ENCODE results near the gene CIAO1. TPM values are rescaled to one million over a fixed set of nuclear protein-coding genes. Genes with fewer than 3 reads are reported as not detected.

CIAO1 gene
- total RNA-seq, 1 experiment from 2014 or later = 82.8 TPM

DNA sequence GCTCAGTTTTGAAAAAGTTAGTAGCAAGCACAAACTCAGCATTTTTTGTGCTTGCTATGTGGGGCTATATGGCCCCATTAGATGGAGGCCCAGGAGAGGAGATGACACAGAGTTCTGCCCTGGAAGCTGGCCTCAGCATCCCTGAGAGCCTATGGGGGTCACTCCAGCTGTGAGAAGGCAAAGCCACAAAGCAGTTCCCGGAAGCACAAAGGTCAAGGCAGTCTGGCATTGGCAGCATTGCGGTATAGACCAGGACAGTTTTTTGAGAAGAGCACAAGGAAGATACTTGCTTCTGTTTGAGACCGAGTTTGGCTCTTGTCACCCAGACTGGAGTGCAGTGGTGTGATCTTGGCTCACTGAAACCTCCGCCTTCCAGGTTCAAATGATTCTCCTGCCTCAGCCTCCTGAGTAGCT lies 51.6 kb downstream of the CIAO1 start (continued):
- TF ChIP-seq, protein P1, sequence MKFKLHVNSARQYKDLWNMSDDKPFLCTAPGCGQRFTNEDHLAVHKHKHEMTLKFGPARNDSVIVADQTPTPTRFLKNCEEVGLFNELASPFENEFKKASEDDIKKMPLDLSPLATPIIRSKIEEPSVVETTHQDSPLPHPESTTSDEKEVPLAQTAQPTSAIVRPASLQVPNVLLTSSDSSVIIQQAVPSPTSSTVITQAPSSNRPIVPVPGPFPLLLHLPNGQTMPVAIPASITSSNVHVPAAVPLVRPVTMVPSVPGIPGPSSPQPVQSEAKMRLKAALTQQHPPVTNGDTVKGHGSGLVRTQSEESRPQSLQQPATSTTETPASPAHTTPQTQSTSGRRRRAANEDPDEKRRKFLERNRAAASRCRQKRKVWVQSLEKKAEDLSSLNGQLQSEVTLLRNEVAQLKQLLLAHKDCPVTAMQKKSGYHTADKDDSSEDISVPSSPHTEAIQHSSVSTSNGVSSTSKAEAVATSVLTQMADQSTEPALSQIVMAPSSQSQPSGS (CRISPR knock-in tag; IDR thresholded peaks at IDR 0.05; ENCODE audit: borderline replicate concordance, low read depth) = no peak
- TF ChIP-seq CREM (CRISPR knock-in tag; IDR thresholded peaks at IDR 0.05) (no peak), ETV6 (CRISPR knock-in tag; IDR thresholded peaks at IDR 0.05) (no peak), ZNF416 (CRISPR knock-in tag; IDR thresholded peaks at IDR 0.05) (no peak), ZNF138 (CRISPR knock-in tag; conservative IDR thresholded peaks at IDR 0.05) (no peak), JAZF1 (CRISPR knock-in tag; IDR thresholded peaks at IDR 0.05) (no peak)
- TF ChIP-seq, protein P2, sequence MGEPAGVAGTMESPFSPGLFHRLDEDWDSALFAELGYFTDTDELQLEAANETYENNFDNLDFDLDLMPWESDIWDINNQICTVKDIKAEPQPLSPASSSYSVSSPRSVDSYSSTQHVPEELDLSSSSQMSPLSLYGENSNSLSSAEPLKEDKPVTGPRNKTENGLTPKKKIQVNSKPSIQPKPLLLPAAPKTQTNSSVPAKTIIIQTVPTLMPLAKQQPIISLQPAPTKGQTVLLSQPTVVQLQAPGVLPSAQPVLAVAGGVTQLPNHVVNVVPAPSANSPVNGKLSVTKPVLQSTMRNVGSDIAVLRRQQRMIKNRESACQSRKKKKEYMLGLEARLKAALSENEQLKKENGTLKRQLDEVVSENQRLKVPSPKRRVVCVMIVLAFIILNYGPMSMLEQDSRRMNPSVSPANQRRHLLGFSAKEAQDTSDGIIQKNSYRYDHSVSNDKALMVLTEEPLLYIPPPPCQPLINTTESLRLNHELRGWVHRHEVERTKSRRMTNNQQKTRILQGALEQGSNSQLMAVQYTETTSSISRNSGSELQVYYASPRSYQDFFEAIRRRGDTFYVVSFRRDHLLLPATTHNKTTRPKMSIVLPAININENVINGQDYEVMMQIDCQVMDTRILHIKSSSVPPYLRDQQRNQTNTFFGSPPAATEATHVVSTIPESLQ (CRISPR knock-in tag; IDR thresholded peaks at IDR 0.05) = no peak
- TF ChIP-seq, protein P3, sequence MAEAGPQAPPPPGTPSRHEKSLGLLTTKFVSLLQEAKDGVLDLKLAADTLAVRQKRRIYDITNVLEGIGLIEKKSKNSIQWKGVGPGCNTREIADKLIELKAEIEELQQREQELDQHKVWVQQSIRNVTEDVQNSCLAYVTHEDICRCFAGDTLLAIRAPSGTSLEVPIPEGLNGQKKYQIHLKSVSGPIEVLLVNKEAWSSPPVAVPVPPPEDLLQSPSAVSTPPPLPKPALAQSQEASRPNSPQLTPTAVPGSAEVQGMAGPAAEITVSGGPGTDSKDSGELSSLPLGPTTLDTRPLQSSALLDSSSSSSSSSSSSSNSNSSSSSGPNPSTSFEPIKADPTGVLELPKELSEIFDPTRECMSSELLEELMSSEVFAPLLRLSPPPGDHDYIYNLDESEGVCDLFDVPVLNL (CRISPR knock-in tag; IDR thresholded peaks at IDR 0.05; ENCODE audit: borderline replicate concordance, low read depth) = no peak

DNA sequence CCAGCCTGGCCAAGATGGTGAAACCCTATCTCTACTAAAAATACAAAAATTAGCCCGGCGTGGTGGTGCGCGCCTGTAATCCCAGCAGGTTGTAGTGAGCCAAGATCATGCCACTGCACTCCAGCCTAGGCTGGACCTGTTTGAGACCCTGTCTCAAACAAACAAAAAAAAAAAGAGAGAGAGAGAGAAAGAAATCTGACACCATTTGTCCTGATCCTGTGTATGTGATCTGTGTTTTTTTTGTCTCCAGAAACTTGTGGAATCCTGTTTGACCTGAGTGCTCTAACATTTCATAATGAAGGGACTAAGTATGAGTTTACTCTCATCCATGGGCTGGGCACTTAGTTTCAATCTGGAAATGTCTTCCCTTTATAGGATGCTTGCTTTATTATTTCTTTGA lies 52.7 kb downstream of the CIAO1 start:
- no peak for TF ChIP-seq EMX1 (CRISPR knock-in tag; IDR thresholded peaks at IDR 0.05)
- no peak for TF ChIP-seq ZNF121 (CRISPR knock-in tag; IDR thresholded peaks at IDR 0.05)
- TF ChIP-seq, protein P4, sequence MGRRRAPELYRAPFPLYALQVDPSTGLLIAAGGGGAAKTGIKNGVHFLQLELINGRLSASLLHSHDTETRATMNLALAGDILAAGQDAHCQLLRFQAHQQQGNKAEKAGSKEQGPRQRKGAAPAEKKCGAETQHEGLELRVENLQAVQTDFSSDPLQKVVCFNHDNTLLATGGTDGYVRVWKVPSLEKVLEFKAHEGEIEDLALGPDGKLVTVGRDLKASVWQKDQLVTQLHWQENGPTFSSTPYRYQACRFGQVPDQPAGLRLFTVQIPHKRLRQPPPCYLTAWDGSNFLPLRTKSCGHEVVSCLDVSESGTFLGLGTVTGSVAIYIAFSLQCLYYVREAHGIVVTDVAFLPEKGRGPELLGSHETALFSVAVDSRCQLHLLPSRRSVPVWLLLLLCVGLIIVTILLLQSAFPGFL (CRISPR knock-in tag; IDR thresholded peaks at IDR 0.05; ENCODE audit: borderline replicate concordance) = no peak
- no peak for TF ChIP-seq ZNF396 (CRISPR knock-in tag; IDR thresholded peaks at IDR 0.05; ENCODE audit: borderline replicate concordance)
- H3K27ac Mint-ChIP-seq = no peak overlapping the region
- POLR2A ChIA-PET = no interaction called here
- no peak for DNase-seq (ENCODE audit: low spot score)
- ATAC-seq = no peak
- H3K27me3 Mint-ChIP-seq (ENCODE audit: low read depth) = peaks cover 49% of the 10 kb centered on the region
- H3K4me1 Mint-ChIP-seq = peaks cover 12% of the 10 kb centered on the region
- CTCF ChIA-PET = interaction anchor here (0.7 kb wide), 1 partner anchor 106 kb away, joined by 3 read pairs; no protein-coding TSS in a partner anchor
- H3K9me3 Mint-ChIP-seq = no peaks in the 10 kb centered on the region
- H3K36me3 Mint-ChIP-seq = no peaks in the 10 kb centered on the region
- H3K4me3 Mint-ChIP-seq = no peak overlapping the region

DNA sequence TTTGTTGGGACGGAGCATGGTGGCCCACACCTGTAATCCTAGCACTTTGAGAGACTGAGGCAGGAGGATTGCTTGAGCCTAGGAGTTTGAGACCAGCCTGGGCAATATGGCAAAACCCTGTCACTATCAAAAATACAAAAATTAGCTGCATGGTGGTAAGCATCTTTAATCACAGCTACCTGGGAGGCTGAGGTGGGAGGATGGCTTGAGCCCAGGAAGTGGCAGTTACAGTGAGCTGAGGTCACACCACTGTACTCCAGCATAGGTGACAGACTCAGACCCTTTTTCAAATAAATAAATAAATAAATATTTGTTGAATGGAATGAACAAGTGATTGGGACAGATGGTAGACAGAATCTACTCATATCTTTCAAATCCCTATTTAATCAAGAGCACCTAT lies 53.4 kb downstream of the CIAO1 start:
- ChIA-PET CTCF (no interaction called here), POLR2A (no interaction called here)
- Mint-ChIP-seq H3K9me3 (no peaks in the 10 kb centered on the region), H3K4me1 (peaks cover 12% of the 10 kb centered on the region), H3K27me3 (ENCODE audit: low read depth) (peaks cover 56% of the 10 kb centered on the region), H3K36me3 (no peaks in the 10 kb centered on the region), H3K4me3 (no peak overlapping the region), H3K27ac (no peak overlapping the region)
- DNase-seq (ENCODE audit: low spot score) (no peak), ATAC-seq (no peak)
- TF ChIP-seq ZNF232 (CRISPR knock-in tag; IDR thresholded peaks at IDR 0.05) = no peak
- TF ChIP-seq ATF1 (CRISPR knock-in tag; IDR thresholded peaks at IDR 0.05) = no peak
- no peak for TF ChIP-seq SOX15 (CRISPR knock-in tag; IDR thresholded peaks at IDR 0.05)
- TF ChIP-seq, protein P5, sequence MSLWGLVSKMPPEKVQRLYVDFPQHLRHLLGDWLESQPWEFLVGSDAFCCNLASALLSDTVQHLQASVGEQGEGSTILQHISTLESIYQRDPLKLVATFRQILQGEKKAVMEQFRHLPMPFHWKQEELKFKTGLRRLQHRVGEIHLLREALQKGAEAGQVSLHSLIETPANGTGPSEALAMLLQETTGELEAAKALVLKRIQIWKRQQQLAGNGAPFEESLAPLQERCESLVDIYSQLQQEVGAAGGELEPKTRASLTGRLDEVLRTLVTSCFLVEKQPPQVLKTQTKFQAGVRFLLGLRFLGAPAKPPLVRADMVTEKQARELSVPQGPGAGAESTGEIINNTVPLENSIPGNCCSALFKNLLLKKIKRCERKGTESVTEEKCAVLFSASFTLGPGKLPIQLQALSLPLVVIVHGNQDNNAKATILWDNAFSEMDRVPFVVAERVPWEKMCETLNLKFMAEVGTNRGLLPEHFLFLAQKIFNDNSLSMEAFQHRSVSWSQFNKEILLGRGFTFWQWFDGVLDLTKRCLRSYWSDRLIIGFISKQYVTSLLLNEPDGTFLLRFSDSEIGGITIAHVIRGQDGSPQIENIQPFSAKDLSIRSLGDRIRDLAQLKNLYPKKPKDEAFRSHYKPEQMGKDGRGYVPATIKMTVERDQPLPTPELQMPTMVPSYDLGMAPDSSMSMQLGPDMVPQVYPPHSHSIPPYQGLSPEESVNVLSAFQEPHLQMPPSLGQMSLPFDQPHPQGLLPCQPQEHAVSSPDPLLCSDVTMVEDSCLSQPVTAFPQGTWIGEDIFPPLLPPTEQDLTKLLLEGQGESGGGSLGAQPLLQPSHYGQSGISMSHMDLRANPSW (CRISPR knock-in tag; conservative IDR thresholded peaks at IDR 0.05; ENCODE audit: low read depth) = no peak
- TF ChIP-seq NFATC4 (CRISPR knock-in tag; IDR thresholded peaks at IDR 0.05) = no peak
- no peak for TF ChIP-seq FOXP1 (CRISPR knock-in tag; IDR thresholded peaks at IDR 0.05; ENCODE audit: borderline replicate concordance)
- no peak for TF ChIP-seq JUN (CRISPR knock-in tag; IDR thresholded peaks at IDR 0.05)
- TF ChIP-seq CBFB (CRISPR knock-in tag; IDR thresholded peaks at IDR 0.05; ENCODE audit: low read depth) = no peak
- no peak for TF ChIP-seq ETV6 (CRISPR knock-in tag; IDR thresholded peaks at IDR 0.05)
- TF ChIP-seq GABPB1 (CRISPR knock-in tag; IDR thresholded peaks at IDR 0.05) = no peak
- TF ChIP-seq, protein P6, sequence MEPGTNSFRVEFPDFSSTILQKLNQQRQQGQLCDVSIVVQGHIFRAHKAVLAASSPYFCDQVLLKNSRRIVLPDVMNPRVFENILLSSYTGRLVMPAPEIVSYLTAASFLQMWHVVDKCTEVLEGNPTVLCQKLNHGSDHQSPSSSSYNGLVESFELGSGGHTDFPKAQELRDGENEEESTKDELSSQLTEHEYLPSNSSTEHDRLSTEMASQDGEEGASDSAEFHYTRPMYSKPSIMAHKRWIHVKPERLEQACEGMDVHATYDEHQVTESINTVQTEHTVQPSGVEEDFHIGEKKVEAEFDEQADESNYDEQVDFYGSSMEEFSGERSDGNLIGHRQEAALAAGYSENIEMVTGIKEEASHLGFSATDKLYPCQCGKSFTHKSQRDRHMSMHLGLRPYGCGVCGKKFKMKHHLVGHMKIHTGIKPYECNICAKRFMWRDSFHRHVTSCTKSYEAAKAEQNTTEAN (CRISPR knock-in tag; IDR thresholded peaks at IDR 0.05) = no peak
- TF ChIP-seq, protein P1 (CRISPR knock-in tag; IDR thresholded peaks at IDR 0.05; ENCODE audit: borderline replicate concordance, low read depth) = no peak

Data from WTC11 (cell line).